Measurements from ENCODE around the gene USF3. TPM values are rescaled to one million over a fixed set of nuclear protein-coding genes. Genes with fewer than 3 reads are reported as not detected.

USF3 gene
- total and polyA plus RNA-seq, 2 donors (not counting 1 experiment from before 2014, with no cell fraction given), result 9.8 to 38.9 TPM

DNA sequence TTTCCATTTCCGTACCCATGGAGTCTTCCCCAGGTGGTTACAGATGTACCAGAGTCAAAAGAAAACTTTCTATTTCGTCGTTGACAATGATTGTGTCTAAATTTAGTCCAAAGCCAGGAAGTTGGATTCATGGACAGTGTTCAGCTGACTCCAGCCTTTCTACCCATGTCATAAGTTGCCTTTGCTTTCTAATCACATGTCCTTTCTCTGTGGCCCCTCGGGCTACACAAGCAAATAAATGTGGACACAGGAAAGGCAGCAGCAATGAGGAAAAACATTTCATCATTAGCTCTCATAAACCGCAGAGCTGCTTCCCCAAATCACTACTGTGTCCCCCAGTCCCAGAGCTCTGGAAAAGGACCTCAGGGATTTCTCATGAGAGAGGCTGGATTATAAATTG is 82.0 kb downstream of the USF3 start:
- no peak for ATAC-seq (ENCODE audit: low read depth)
- TF ChIP-seq EZH2 (IDR thresholded peaks at IDR 0.05; ENCODE audit: borderline replicate concordance, insufficient read depth, low read depth, low read length, poor library complexity, severe bottlenecking), result no peak
- TF ChIP-seq, protein P1, sequence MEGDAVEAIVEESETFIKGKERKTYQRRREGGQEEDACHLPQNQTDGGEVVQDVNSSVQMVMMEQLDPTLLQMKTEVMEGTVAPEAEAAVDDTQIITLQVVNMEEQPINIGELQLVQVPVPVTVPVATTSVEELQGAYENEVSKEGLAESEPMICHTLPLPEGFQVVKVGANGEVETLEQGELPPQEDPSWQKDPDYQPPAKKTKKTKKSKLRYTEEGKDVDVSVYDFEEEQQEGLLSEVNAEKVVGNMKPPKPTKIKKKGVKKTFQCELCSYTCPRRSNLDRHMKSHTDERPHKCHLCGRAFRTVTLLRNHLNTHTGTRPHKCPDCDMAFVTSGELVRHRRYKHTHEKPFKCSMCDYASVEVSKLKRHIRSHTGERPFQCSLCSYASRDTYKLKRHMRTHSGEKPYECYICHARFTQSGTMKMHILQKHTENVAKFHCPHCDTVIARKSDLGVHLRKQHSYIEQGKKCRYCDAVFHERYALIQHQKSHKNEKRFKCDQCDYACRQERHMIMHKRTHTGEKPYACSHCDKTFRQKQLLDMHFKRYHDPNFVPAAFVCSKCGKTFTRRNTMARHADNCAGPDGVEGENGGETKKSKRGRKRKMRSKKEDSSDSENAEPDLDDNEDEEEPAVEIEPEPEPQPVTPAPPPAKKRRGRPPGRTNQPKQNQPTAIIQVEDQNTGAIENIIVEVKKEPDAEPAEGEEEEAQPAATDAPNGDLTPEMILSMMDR (IDR thresholded peaks at IDR 0.05), result no peak
- Histone ChIP-seq H4K20me1 (ENCODE audit: control insufficient read depth, insufficient read depth, low read length, poor library complexity, severe bottlenecking) (no peaks in the 10 kb centered on the region), H3K4me2 (replicated peaks; ENCODE audit: low read depth, low read length, poor library complexity, severe bottlenecking) (no peak overlapping the region), H3K79me2 (ENCODE audit: control insufficient read depth, insufficient read depth, low read length) (no peaks in the 10 kb centered on the region), H3K4me3 (ENCODE audit: control extremely low read depth in 1 of 5, extremely low read depth in 1 of 5, insufficient read depth in 1 of 5, low read depth in 2 of 5, low read length in 4 of 5) (no peak overlapping the region), H3K4me1 (ENCODE audit: control insufficient read depth in 2 of 2, insufficient read depth in 2 of 2, low read length in 2 of 2) (no peaks in the 10 kb centered on the region), H3K9me3 (ENCODE audit: control extremely low read depth in 1 of 3, control insufficient read depth in 2 of 3, insufficient read depth in 1 of 3, low read length in 2 of 3) (no peaks in the 10 kb centered on the region), H2AFZ (ENCODE audit: insufficient read depth, low read depth, low read length, poor library complexity, severe bottlenecking) (no peak overlapping the region), H3K27me3 (replicated peaks in 1 of 4; ENCODE audit: control extremely low read depth in 1 of 4, control insufficient read depth in 3 of 4, insufficient read depth in 4 of 4, low read length in 3 of 4) (no peaks in the 10 kb centered on the region), H3K9ac (ENCODE audit: low read length) (no peak overlapping the region), H3K36me3 (replicated peaks in 1 of 2; ENCODE audit: control extremely low read depth in 1 of 2, control insufficient read depth in 1 of 2, extremely low read depth in 1 of 2, insufficient read depth in 2 of 2, low read length in 1 of 2) (peaks cover 0 to 69% of the 10 kb centered on the region in 2 experiments), H3K27ac (ENCODE audit: low read length in 2 of 2) (no peak overlapping the region)
- WGBS (ENCODE audit: insufficient coverage), result 60% methylated on average over 1 of the region's 5 CpGs
- Mint-ChIP-seq H3K27me3 (no peaks in the 10 kb centered on the region), H3K4me1 (peaks cover 4% of the 10 kb centered on the region), H3K9me3 (ENCODE audit: insufficient read depth) (no peaks in the 10 kb centered on the region), H3K27ac (no peak overlapping the region), H3K4me3 (no peak overlapping the region)
- POLR2A ChIA-PET, result no interaction called here
- CTCF ChIA-PET, result no interaction called here
- DNase-seq, result no peak
- intact Hi-C loops (cut with micrococcal nuclease), result no loop called here

DNA sequence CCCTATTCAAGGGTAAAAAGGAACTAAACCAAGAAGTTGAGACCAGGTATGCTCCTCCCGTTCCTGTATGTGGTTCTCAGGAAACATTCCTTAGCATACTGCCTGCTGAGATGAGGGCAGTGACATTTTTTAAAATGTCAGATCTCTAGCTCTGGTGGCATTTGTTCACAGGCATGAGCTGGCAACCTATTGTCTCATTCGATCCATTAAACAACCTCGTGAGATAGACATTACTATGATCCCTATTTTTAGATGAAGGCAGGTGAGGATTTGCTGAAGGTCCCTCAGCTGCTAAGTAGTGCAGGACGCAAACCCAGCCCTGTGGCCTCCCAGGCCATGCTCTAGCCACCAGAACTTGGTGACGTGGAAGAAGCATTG is 89.2 kb downstream of the USF3 start:
- Histone ChIP-seq H3K27me3 (replicated peaks in 1 of 4; ENCODE audit: control extremely low read depth in 1 of 4, control insufficient read depth in 3 of 4, insufficient read depth in 4 of 4, low read length in 3 of 4) (no peaks in the 10 kb centered on the region), H3K27ac (ENCODE audit: low read length in 2 of 2) (peak overlapping the region; percentile 42 to 63), H4K20me1 (ENCODE audit: control insufficient read depth, insufficient read depth, low read length, poor library complexity, severe bottlenecking) (no peaks in the 10 kb centered on the region), H3K36me3 (replicated peaks in 1 of 2; ENCODE audit: control extremely low read depth in 1 of 2, control insufficient read depth in 1 of 2, extremely low read depth in 1 of 2, insufficient read depth in 2 of 2, low read length in 1 of 2) (peaks cover 0 to 59% of the 10 kb centered on the region in 2 experiments), H3K4me2 (replicated peaks; ENCODE audit: low read depth, low read length, poor library complexity, severe bottlenecking) (peak overlapping the region; percentile 45), H3K4me3 (ENCODE audit: control extremely low read depth in 1 of 5, extremely low read depth in 1 of 5, insufficient read depth in 1 of 5, low read depth in 2 of 5, low read length in 4 of 5) (no peak overlapping the region), H3K9ac (ENCODE audit: low read length) (no peak overlapping the region), H3K79me2 (ENCODE audit: control insufficient read depth, insufficient read depth, low read length) (no peaks in the 10 kb centered on the region), H2AFZ (ENCODE audit: insufficient read depth, low read depth, low read length, poor library complexity, severe bottlenecking) (no peak overlapping the region), H3K4me1 (ENCODE audit: control insufficient read depth in 2 of 2, insufficient read depth in 2 of 2, low read length in 2 of 2) (peaks cover 19 to 23% of the 10 kb centered on the region in 2 donors), H3K9me3 (ENCODE audit: control extremely low read depth in 1 of 3, control insufficient read depth in 2 of 3, insufficient read depth in 1 of 3, low read length in 2 of 3) (no peaks in the 10 kb centered on the region)
- 31% methylated on average over 3 of the region's 5 CpGs for WGBS (ENCODE audit: insufficient coverage)
- no peak for TF ChIP-seq EZH2 (IDR thresholded peaks at IDR 0.05; ENCODE audit: borderline replicate concordance, insufficient read depth, low read depth, low read length, poor library complexity, severe bottlenecking)
- TF ChIP-seq, protein P1 (IDR thresholded peaks at IDR 0.05), result no peak
- intact Hi-C loops (cut with micrococcal nuclease), result loop anchor here (2.0 kb wide), 3 partner anchors 20 to 90 kb away; partner anchors contain the start of genes SIDT1 and USF3
- Mint-ChIP-seq H3K9me3 (ENCODE audit: insufficient read depth) (no peaks in the 10 kb centered on the region), H3K27me3 (no peaks in the 10 kb centered on the region), H3K4me1 (peaks cover 27% of the 10 kb centered on the region), H3K4me3 (peak overlapping the region; percentile 69), H3K27ac (peak overlapping the region; percentile 85)
- POLR2A ChIA-PET, result interaction anchor here (0.6 kb wide), 1 partner anchor 24 kb away, joined by 3 read pairs; no protein-coding TSS in a partner anchor
- ATAC-seq (ENCODE audit: low read depth) (peak; percentile 19), DNase-seq (no peak)
- CTCF ChIA-PET, result interaction anchor here (1.1 to 2.2 kb wide), 6 partner anchors 15 to 138 kb away, joined by 3 to 8 read pairs (median 5); partner anchors contain the start of gene NAA50
